Mesenteric fat pad (tissue), 1 donor: ENCODE data around the gene SOHLH1. TPM values are rescaled to one million over a fixed set of nuclear protein-coding genes. Genes with fewer than 3 reads are reported as not detected.

Source experiments
- DNase-seq: peaks from one replicate; pipeline ENCODE4 v3.0.0-alpha.2; 2020; ENCODE audit warnings: low spot score
- total RNA-seq: library from RNA; stranded (reverse); fragmentation: NEBNext Ultra II Directional; extraction: Animal tissue kit (Norgen Biotek cat#: 25700); gene quantifications from one replicate; pipeline ENCODE4 v1.2.1, GENCODE V29; 2021
- donor health status: DM: yes; HTN: yes; CAD: no.

SOHLH1 gene
- total RNA-seq, 1 donor from 2014 or later, result not detected

DNA sequence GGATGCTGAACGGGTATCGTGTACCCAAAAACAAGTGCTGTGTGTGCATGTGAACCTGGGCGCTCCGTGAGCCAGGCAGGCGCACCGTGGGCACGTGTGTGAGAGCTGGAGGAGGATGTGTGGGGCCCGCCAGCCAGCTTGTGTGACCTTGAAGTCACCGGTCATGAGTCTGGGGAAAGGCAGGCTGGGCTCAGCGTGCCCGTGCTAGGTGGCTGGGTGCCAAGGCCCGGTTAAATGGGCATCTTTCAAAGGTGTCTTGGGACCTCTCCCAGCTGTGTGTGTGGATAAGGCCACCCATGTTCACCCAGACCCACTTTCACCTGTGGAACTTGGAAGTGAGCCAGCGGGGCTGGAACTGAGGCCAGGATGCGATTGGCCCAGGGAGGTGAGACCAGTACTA lies 6.1 kb upstream of the SOHLH1 start:
- no peak for DNase-seq

DNA sequence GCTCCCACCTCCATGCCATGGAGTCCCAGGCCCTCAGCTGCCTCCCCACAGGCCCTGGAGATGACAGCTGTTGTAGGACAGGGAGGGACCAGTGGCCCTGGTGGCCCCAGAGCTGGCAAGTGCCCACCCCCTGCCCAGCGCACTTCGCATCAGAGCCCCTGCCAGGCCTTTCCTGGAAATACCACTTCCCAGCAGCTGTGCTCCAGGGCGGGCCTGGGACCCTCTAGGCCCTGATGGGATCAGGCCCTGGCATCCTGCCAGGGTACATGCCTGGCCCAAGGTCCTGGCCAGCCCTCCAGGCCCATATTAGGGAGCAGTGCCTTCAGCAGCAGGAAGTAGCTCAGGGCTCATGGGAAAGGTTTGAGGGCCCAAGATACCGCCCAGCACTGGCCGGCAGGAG lies 5.2 kb upstream of the SOHLH1 start:
- no peak for DNase-seq

DNA sequence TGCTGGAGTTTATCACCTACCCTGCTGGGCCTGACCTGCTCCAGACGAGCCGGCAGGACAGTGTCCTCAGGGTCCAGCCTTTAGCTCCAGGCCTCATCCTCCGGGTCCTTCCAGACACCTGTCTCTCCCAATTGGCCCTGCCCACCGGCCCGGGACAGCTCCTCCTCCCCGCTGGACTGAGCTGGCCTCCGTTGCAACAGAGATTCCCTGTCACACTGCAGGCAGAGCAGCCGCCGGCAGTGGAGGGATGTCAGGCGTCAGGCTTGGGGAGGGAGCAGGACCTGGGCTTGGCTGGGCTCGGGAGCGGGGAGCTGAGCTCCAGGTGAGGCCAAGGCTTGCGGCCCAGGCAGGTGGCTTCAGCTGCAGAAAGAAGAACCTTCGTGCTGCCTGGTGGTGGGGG lies 4.4 kb upstream of the SOHLH1 start:
- DNase-seq, result no peak

DNA sequence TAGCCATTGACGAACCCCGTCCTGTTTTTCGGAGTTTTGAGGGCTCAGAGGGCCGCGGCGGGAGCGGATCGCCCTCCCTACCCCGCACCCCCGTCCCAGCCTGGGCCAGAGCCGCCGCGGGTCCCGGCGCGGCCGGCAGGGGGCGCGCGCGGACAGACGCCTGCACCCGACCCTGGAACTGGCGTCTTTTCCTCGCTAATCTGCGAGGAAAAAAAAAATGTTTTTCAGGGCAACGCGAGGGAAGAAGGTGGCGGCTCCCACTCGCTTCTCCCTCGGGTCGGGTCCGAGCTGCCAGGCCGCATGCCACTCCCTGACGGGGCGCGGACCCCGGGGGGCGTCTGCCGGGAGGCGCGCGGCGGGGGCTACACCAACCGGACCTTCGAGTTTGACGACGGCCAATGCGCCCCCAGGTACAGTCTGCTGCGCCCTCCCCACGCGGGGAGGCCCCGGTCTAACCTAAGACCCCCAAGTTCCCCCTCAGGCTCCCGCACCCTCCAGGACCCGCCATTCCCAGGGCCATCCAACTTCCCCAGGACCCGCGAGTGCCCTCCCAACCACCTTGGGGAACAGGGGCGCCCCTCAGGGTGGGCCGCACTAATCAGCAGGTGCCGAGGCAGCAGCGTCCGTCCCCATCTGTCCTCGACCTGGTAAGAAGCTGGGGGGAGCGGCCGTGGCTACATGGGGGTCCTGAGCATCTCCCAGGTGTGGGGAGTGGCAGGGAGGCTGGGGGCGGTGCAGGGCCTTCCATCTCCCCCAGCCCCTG lies 2.9 kb upstream of the SOHLH1 start, which contains the start of gene KCNT1:
Gene KCNT1 (plus strand): TSS at position 227 of the 763 bp plus-strand sequence. CDS start 74 bp downstream, at position 301.
- no peak for DNase-seq

DNA sequence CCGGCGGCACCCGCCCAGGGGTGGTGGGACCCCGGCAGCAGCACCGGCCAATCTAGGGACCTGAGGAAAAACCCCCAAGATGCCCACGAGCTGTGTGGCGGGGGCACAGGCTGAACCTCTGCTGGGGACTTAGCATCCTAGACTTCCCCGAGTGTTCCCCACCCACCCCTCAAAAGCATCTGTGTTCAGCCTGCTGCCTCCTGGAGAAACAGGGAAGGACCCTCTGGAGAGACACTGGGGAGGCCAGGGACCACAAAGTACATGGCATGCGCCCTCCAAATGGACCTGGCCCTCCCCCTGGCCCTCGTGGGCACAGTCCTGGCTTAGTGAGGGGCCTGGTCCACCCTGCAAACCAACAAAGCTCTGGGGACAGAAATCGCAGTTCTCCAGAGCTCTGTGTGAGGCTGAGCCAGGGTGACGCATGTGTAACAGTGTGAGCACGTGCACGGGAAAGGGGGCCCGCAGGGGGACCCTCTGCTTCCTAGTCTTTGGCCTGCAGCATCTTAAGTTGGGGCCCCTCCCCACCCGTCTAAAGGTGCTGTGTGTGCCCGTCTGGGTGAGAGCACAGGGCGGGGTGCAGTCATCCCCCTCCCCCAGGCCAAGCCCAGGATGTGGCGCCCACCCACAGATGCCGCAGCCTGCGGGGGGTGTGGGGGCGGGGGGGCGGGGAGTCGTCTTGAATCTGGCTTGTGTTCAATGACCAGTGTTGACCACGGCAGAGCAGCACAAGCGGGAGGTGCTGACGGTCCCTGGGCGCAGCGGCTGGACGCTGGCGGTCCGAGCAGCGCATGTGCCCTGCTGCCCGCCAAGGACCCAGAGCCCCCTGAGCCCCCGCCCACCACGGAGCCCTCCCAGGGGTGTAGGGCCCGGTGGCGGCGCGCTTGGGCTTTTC lies 2.0 kb upstream of the SOHLH1 start:
- DNase-seq, result no peak

DNA sequence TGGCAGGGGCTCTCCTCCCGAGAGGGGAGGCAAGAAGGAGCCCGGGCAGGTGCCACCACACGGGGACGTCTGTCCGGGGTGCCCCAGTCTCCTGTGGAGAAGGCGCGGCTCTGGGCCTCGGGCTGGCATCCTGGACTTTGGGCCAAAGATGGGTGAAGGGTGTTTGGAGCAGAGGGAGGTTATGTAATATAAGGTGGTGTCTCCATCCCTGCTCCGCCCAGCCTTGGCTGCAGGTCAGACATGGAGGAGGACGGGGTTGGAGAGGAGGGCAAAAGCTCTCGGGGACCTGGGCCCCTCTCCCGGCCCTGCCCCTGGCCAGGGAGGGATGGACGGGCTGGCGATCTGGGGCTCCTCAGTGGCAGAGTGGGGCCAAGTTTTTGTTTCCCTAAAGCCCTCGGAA lies 1.2 kb upstream of the SOHLH1 start:
- DNase-seq, result no peak

DNA sequence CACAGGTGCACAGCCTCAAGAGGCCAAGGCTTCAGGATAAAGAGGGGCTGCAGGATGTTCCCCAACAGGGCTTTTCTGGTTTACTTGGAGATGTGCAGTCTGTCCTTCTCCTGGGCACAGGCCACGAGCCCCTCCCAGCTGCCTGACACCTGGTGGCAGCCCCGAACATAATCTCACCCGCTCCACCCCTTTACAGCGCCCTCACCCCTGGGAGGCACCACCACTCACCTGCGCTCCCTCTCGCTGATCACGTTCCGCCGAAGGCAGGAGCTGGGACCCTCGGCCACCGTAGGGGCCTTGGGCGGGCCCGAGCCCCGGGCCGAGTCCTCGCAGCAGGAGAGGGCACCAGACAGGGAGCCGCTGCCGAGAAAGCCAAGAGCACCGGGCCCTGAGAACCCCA lies 514 bp downstream of the SOHLH1 start:
- DNase-seq, result no peak

DNA sequence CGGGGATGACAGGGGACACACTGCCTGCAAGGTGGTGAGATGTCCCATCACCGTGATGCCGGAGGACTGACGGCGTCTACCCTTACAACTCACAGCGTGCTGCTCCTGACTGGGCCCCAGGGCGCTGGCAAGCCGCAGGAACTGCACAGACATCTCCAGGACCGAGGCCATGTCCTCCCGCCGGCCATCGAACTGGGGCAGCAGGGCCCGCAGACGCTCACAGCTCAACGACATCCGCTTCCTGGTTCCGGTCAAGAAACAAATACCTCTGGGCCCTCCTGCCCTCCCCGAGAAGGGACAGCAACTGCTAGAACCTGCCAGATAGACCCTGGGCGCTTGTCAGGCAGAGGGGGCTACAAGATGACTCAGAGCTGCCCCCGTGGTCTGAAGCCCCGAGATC lies 1.0 kb downstream of the SOHLH1 start:
- no peak for DNase-seq

DNA sequence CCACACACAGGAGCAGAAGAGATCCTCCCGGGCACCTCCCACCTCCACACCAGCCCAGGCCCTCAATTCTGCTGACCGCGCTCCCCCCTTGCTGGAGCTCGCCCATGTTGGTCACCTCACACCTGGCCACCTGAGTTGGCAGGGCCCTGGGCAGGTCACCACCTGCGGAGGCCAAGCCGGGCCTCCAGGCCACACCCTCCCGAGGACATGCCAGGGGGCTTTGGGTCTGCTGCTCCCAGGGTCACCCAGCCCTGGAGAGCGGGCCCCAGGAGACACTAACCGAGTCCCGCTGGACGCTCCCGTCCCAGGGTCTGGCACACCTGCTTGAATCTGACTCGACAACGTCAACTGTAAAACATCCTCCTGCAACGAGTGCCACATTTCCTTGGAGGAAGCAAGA lies 2.1 kb downstream of the SOHLH1 start:
- no peak for DNase-seq

DNA sequence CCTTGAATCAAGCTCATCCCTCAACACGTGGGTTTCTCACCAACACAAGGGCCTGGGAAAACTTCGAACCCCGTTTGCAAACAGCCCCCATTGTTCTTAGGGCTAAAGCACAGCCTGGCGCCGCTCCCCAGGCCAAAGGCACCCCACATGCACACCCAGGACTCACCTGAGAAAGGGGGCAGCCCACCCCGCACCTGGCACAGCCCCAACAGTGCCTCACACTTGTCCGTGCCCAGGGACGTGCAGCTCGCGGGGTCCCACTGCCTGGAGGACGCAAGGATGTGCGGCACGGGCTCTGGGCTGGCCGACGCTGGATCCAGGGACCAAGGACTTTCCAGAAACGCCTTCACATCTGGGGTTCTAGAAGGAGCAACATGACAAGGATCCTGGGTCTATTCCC lies 2.8 kb downstream of the SOHLH1 start:
- no peak for DNase-seq

DNA sequence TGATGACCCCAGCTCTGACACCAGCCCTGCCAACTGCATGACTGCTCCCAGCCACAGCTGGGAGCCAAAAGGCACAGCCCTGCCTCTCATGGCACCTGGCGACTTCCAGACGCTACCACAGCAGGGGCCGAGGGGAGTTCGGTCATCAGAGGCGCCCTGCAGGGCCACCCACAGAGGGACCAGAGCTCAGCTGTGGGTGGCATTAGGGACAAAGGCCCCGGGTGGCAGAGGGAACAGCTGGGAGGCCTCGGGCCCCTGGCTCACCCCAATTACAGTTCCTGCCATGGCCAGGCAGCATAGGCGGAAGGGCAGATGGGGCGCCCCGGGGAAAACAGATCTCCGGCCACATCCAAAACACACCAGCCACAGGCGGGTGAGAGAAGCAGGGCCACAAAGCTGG lies 3.6 kb downstream of the SOHLH1 start:
- no peak for DNase-seq

DNA sequence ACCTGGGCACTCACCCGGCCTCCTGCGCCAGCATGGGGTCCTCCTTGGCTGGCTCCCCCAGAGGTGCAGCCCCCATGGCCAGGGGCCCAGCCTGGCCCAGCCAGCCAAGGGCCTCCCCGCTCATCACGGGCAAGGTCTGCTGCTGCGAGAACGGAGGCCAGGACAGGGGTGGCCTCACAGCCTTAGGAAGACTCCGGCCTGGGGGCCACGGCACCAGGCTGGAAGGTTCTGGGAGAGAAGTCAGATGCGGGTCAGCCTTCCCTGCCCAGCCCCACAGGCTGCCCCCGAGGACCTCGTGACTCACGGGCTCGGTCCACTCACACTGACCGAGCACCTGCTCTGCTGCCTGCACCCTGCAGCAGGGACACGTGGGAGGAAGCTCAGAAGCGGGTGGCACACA lies 4.2 kb downstream of the SOHLH1 start:
- DNase-seq, result no peak

DNA sequence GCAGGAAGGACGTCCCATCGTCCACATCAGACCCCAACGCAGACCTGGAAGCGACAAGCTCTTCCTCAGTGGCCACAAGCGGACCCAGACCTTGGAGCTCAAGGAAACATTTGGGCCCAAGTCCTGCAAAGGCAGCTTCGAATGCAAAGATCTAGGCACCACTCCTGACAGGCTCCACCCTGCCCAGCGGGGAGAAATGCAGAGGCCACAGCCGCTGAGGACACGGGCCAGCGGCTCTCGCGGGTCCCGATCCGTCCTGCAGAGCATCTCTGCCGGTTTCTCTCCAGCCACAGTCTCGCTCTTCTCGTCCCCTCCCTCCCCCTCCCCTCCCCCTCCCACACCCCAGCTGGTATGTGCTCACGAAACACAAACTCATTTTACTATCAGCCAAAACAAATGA lies 4.9 kb downstream of the SOHLH1 start:
- DNase-seq, result no peak

DNA sequence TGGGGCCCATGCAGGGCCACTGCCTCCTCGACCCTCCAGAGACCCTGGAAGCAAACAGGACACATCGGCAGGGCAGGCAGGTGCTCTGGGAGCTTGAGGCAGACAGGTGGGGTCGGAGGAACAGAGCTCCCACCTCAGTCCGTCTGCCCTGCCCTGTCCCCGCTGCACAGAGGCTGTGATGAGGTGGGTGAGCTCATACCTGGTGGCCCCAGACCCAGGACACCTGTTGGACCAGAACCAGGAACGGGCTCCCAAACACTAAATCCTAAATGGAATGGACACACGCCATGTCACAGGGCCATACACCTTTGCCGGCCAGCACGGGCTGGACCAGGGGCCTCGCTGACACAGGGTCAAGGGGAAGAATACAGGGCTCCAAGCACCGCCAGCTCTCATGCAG lies 5.5 kb downstream of the SOHLH1 start:
- DNase-seq, result no peak

DNA sequence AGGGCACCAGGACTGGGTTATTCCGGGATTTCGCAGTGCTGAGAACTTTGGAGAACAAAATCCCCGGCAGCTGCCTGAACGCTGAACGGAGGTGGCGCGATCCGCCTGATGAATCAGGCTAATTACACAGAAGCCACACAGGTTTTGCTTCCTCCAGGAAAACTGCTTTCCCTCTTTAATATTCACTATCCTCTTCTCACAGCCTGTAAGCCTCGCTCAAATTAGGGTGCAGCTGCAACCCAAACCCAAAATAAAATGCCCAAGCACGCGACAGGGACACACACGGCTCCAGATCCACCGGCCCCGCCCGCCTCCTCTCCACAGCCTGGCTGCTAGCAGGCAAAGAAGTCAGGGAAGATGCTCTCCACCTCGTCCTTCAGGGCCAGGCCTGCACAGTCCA lies 6.0 kb downstream of the SOHLH1 start:
- no peak for DNase-seq

DNA sequence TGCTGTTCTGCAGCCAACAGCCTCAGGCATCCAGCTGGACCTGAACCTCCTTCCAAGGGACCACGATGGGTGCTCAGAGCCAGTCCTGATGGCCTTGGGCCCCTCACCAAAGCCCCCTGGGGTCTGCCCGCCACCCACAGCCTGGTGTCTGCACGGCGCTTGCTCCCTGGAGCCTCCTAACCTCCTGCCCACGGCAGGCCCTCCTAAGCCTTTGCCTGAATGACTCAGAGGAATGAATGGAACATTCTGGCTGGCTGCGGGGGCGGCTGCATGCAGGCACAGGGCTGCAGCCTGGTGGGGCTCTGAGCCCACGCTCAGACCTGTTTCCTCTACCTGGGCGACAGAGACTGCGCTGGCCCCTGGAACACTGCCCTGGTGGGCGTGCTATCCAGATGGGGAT lies 6.9 kb downstream of the SOHLH1 start:
- DNase-seq, result no peak

DNA sequence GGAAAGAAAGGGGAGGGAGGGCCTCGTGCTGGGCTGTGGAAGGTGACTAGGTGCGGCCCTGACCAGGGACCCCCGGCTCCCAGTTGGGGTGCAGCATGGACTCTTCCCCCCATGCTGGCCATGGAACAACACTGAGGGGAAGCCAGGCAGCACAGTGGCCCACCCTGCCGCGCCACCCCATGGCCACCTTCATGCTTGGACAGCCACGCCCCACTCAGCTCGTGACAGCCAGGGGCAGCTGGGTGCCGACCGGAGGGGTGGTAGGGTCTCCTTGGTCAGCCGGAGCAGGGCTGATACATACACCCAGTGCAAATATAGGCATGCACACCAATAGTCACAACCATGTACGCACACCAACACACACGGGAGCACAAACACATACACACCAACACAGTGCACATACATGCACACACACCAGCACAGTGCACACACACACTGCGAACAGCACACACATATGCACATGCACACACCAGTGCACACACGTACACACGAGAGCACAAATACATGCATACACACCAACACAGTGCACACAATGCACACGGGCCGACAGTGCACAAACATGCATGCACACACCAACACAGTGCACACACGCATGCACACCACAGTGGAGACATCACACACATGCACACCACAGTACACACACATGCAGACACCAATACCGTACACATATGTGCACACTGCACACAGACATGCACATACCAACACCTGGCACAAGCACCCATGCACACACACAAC lies 8.3 kb downstream of the SOHLH1 start:
- no peak for DNase-seq

DNA sequence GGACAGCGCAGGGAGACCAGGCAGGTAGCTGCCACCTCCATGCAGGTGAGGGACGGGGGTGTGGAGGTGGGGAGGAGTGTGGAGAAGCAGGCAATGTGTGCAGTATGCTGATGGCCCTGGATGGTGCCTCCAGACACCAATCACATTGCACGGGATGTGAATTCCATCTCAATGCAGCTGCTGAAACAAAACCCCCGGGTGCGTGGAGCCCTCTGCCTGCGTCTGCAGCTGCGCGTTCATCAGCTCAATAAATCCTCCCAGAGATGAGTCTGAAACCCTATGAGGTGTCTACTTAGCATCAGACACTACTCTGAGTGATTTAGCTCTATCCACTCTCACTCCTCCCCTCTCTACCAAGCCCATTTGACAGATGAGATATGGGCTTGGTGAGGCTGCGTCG lies 10.3 kb downstream of the SOHLH1 start:
- DNase-seq, result no peak

DNA sequence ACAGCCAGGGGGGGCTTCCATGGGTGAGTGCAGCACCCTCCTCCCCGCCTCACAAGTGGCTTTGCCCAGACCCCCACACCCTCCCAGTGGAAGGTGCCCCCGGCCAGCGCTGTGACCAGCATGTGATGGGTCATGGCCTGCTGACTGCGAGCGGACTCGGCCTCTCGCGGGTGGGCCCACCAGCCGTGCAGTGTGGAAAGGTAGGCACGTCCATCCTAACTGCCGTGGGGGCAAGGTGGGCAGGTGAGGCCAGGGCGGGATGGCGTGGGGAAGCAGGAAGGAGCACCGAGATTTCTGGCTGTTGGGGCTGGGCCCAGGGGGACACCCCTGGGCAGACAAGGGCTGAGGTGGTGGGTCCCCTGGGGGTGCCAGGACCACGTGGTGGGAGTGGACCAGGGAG lies 12.1 kb downstream of the SOHLH1 start:
- DNase-seq, result no peak

DNA sequence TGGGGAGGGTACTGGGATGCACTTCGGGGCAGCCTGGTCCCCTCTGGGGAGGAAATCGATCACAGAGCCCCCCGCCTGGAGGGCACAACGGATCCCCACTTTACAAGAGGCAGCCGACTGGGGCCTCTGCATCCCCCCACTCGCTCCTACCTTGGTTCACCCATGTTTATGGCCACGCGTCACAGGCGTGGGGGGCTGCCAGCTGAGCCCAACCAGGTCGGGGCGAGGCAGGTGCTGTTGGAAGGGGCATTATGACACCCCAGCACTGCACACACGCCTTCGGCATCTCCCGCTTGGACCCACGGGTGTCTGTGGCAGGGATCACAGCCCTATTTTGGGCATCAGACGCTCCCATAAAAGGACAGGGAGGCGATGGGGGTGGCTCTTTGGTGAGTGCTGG lies 14.6 kb downstream of the SOHLH1 start:
- no peak for DNase-seq

DNA sequence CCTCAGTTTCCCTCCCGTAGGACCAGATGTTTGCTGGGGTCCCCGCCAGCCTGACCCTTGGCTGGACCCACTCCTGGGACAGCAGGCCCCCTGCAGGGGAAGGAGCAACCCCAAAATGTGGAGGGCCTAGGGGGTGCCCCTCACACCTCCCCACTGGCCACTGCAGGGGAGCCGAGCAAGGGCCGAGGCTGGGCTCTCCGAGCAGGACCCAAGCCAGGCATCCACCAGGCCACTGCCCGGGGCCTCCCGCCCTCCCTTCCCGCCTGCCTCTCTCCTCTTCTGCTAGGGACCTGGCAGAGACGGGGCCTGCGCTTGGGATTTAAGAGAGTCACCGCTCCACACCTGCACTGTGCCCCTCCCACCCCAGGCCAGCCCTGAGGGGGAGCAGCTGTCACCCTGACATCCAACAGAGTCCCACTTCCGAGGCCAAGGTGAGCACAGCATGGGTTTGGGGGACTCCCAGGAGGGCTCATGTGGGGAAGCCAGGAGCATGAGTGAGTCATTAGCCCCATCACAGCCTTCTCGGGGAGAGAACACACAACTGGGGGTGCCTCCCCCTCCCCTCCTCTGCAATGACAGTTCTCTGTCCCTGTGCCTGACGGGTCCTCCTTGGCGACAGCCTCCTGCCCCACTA lies 15.8 kb downstream of the SOHLH1 start:
- DNase-seq, result no peak
